Stomach (tissue), 4 donors: ENCODE measurements around the gene ELF2.

Experiments
- POLR2A ChIP-seq, 4 donors: fragments of 450-650 bp; IDR thresholded peaks; one replicate each; pipeline ENCODE4 v1.6.1; 2016; ENCODE audit warnings: antibody characterized with exemption in 4 of 4, control low read depth in 2 of 4, mild to moderate bottlenecking in 1 of 4, moderate library complexity in 1 of 4
- POLR2AphosphoS5 ChIP-seq, 3 donors: sonication (generic); formaldehyde crosslinking; IDR thresholded peaks; one replicate each; pipeline ENCODE4 v1.6.1; 2016; ENCODE audit warnings: antibody characterized with exemption in 3 of 3

- TF ChIP-seq POLR2A (IDR thresholded peaks at IDR 0.05) (no peak), POLR2AphosphoS5 (IDR thresholded peaks at IDR 0.05) (no peak)
Observed at GRCh38 chr4:139219450-139220055, 42.5 kb upstream of the ELF2 start.
